Jurkat, Clone E6-1 (cell line): ENCODE data around the gene DPP4. TPM values are rescaled to one million over a fixed set of nuclear protein-coding genes. Genes with fewer than 3 reads are reported as not detected.

Experiments
- DNase-seq: peaks from one replicate; pipeline ENCODE4 v3.0.0-alpha.2; 2011; ENCODE audit warnings: low read depth, low spot score
- H3K4me3 ChIP-seq: 2 replicates; pipeline ENCODE4 v1.5.1; 2011; ENCODE audit warnings: mild to moderate bottlenecking, low read length, control low read depth, moderate library complexity
- polyA plus RNA-seq: library from polyadenylated mRNA; unstranded; fragments of >200 nt; gene quantifications from one replicate; pipeline ENCODE4 v1.2.1, GENCODE V29; 2012; ENCODE audit warnings: missing spikeins; ENCODE audit not compliant: insufficient read length, insufficient read depth

DPP4 gene
- polyA plus RNA-seq, result 1.1 TPM

DNA sequence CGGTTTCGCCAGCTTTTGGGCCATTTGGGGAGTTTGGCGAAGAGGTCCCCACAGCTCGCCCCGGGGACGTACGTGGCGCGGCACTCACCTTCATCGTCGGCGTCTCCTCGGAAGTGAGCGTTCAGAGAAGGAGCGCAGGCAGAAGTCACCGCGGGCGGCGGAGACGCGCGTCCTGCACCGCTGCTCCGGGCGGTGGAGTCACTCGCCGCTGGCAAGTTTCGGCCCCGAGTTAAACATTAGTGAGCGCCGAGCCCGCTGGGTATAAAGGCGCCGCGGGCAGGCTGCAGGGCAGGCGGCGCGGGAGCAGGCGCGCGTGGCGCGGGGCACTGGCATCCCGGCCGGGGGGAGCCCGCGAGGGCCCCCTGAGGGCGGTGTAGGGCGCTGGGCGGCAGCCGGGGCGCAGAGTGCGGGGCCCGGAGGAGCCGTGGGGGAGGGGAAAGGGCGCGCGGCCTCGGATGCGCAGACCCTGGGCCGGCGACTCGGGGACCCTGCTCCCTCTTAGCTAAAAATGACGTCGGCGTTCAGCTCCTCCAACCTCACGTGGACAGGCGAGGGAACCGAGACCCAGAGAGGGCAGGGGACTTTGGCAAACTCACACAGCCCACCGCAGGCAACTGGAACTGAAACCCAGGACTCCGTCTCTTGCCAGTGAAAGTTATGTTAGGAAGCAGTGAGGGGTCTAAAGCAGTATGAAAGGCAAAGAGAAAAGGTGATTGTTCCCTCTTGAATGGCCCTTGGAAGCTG lies at the start of gene DPP4:
TSS of gene DPP4 (minus strand) at position 328 of the 744 bp plus-strand sequence. CDS start at position 94, 234 bp downstream.
- peak within 1 kb of the TSS; percentile 40 for H3K4me3 ChIP-seq
- DNase-seq, result no peak

DNA sequence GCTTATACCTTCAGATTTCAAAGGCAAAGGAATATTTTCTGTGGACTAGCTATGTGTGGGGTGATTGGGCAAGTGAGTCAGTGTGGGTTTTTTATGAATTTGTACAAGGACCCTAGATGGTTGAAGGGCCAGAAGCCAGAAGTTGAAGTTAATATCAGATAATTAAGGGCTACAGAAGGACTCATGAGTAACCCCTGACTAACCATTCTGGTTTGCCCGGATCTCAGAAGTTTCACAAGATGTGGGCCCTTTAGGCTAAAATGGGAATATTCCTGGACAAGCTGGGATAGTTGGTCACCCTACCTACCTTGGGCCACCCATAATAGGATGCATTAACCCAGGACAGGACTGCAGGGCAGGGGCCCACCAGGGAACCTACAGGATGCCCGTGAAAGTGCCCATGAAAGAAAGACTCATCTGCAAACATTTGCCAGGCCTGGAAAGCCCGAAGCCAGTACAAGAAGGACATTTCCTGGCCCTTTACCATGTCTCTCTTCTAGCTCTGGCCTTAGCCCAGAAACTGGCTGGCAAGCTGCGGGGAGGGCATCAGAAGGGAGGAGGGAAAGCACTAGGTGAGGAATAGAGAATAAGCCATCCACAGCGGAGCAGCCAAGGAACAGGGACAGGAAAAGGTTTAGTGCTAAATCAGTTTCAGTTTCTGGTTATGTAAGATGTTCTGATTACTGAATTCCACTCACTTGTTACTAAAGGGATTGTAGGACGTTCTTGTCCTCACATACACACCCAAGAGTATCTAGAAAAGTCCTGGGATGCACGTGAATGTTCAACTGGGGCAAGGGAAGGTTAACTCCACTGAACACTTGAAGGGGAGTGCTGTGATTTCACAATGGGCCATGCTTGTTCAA lies 44.4 kb upstream of the DPP4 start:
- no peak overlapping the region for H3K4me3 ChIP-seq

GRCh38 chr2:162116352-162116751 lies 42.3 kb upstream of the DPP4 start:
- no peak overlapping the region for H3K4me3 ChIP-seq
- DNase-seq, result no peak

More for the DNA sequence above, 44.4 kb upstream of the DPP4 start:
- DNase-seq, result no peak

GRCh38 chr2:162115076-162115475 lies 41.1 kb upstream of the DPP4 start:
- H3K4me3 ChIP-seq, result no peak overlapping the region
- no peak for DNase-seq

DNA sequence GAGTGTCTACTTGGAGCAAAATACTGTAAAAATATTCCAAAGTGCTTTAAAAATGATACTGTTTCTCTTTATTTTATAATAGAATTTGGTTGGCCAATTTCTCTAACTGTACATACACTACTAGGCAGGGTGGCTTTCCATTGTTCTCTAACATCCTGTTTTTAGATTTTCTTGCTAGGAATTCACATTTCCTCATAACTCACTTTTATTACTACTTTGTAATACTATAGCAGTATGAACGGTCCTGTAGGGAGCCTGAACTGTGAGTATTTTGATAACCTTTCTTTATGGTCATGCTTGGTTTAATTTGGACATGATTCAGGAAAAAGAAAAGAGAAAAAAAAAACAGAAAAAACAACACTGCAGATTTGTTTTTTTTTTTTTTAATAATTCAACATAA lies 40.3 kb upstream of the DPP4 start:
- DNase-seq, result no peak
- no peak overlapping the region for H3K4me3 ChIP-seq

DNA sequence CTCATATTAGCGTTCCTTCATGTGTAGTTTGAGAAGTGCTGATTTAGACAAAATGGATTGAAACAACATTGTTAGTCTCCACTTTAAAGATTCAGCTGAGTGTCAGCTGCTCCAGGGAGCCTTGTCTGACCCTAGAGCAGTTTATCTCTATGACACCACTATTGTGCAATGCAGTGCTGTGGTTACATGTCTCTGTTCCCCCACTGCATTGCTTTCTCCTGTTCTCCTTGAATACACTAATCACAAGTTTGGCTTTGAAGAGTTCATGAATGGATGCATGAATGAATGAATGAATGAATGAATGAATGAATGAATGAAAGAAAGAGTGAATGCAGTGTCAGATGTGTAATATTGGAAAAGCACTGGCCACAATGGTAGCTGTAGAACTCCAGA lies 39.8 kb upstream of the DPP4 start:
- DNase-seq, result no peak
- H3K4me3 ChIP-seq, result no peak overlapping the region

GRCh38 chr2:162113088-162113775 lies 39.2 kb upstream of the DPP4 start:
- no peak overlapping the region for H3K4me3 ChIP-seq
- no peak for DNase-seq

- DNase-seq, result no peak
- no peak overlapping the region for H3K4me3 ChIP-seq
These were observed 38.2 kb upstream of the DPP4 start for GRCh38 chr2:162111958-162112850.

GRCh38 chr2:162107361-162107901 lies 33.4 kb upstream of the DPP4 start:
- no peak for DNase-seq
- no peak overlapping the region for H3K4me3 ChIP-seq

- no peak overlapping the region for H3K4me3 ChIP-seq
- no peak for DNase-seq
These were observed 32.7 kb upstream of the DPP4 start for GRCh38 chr2:162106746-162107145.

DNA sequence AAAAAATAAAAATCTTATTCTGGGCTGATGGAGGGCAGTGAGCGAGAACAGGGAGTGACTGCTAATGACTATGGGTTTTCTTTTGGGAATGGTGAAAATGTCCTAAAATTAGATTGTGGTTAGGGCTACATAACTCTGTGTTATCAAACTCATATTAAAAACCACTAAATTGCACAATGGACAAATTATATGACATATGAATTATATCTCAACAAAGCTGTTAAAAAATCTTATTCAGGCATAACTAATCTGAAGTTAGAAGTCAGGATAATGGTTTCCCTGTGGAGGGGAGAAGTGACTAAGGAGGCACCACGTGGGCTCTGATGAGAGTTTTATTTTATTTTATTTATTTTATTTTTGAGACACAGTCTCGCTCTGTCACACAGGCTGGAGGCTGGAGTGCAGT lies 32.1 kb upstream of the DPP4 start:
- no peak for DNase-seq
- H3K4me3 ChIP-seq, result no peak overlapping the region

GRCh38 chr2:162103443-162104009 lies 29.5 kb upstream of the DPP4 start:
- no peak for DNase-seq

GRCh38 chr2:162100579-162100978 lies 26.6 kb upstream of the DPP4 start:
- DNase-seq, result no peak

More at GRCh38 chr2:162103443-162104009, 29.5 kb upstream of the DPP4 start:
- no peak overlapping the region for H3K4me3 ChIP-seq

DNA sequence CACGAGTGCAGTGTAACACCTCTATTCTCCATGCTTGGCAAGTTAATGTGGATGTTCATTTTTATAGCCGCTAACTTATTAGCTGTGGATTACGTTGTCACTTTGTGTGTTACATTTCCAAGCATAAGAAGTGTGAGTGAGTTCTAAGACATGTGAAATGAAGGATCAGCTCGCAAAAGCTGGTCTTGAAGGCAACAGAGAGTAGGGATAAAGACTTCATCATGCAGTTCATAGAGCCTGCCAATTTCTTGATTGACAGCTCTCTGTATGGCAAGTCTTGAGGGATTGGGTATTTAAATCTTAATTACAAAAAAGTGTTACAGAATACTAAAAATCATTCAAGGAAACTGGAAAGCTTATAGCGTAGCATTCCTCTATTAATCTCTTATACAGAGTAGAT lies 25.8 kb upstream of the DPP4 start:
- H3K4me3 ChIP-seq, result no peak overlapping the region
- no peak for DNase-seq

More at GRCh38 chr2:162100579-162100978, 26.6 kb upstream of the DPP4 start:
- no peak overlapping the region for H3K4me3 ChIP-seq

DNA sequence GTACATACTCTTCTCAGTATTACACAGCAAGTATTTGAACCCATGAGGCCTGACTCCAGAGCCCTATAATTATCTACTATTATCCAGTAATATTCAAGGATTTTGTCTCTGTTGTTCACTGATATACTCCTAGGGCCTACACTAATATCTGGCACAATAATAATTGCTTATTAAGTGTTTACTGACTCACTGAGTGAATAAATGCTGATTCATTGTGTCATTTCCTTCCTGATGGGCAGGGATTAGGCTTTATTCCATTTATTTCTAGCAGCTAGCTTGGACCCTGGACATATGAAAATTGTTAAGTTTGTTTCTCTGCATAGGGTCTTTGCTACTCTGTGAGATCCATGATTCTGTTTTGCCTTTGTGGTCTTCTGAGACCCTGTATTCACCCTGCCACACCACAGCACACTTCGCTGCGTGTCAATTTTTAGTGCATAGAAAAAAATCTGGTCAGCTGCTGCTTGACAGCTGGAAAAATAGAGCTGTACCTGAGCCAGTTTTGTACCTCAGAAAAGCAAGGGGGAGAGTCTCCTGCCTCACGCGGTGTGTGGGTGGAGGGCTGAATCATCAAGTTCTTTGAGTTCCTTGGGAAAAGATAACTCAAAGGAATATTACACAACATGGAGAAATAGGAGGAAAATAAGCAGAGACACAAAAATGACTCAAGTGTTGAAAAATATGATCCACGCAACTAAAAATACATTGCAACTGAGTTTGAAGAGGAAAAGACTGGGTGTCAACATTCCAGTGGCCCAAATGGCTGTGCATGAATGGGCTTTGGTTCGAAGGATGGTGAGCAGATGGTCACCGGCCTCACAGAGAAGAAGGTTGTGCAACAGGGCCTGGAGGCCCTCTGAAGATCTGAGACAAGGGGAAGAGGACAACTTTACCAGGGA lies 18.9 kb upstream of the DPP4 start:
- no peak for DNase-seq
- no peak overlapping the region for H3K4me3 ChIP-seq

DNA sequence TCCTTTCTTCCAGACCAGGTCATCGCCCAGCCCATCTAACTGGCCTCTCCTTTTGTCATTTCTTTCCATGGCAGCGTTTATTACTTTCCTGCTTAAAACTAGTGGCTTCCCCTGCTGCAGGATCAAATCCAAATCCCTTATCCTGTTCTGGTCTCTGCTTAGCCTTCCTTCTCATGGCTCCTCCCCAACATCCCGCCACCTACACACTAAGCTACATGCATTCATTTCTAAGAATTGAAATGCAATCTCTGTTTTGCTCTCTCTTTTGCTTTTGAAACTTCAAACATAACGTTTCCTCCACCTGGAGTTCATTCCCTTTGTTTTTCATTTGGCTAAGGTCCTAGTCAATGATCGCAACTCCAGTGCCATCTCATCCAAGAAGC lies 18.0 kb upstream of the DPP4 start:
- no peak overlapping the region for H3K4me3 ChIP-seq
- no peak for DNase-seq

DNA sequence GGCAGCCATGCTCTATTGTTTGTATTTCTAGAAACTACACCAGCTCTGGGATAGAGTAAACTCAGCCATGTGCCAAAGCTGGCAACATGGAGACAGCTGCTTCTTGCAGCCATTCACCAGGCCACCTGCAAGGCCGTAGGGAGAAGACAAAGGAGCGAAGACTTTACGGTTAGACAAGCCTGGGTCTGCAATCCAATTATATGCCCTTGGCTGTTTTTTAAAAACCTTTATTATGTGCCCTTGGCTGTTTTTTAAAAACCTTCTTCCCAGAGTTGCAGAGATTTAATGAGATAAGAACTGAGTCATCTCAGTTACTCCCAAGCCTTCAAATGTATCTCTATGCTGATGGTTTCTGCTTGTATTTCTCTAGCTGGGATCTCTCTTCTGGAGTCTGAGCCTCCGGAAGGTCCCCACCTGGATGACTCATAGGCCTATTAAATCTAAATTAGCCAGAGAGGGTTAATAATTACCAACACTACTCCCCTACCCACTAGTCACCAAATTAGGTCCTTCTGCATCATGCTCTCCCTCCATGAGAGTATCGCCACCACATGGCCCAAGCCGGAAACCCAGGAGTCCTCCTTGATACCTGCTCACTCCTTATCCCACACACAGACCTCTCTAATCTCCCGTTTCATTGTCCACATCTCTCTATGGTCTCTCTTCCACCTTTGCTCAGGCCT lies 17.5 kb upstream of the DPP4 start:
- no peak for DNase-seq
- H3K4me3 ChIP-seq, result no peak overlapping the region
